Type B pancreatic cell (in vitro differentiated cells): ENCODE measurements around the gene SERP2. TPM values are rescaled to one million over a fixed set of nuclear protein-coding genes. Genes with fewer than 3 reads are reported as not detected.

ENCODE experiments used
- DNase-seq: peaks from one replicate; pipeline ENCODE4 v3.0.0; 2021; ENCODE audit warnings: mixed read lengths; ENCODE audit not compliant: unreplicated experiment; ENCODE audit errors: extremely low spot score
- H3K27ac Mint-ChIP-seq: 2 replicates; pipeline ENCODE4 v1.8.0; 2021; ENCODE audit warnings: mild to moderate bottlenecking, mixed read lengths
- H3K27me3 Mint-ChIP-seq: 2 replicates; pipeline ENCODE4 v1.8.0; 2021; ENCODE audit warnings: mixed read lengths
- H3K36me3 Mint-ChIP-seq: 2 replicates; pipeline ENCODE4 v1.8.0; 2021; ENCODE audit warnings: mixed read lengths
- H3K4me1 Mint-ChIP-seq: one replicate; pipeline ENCODE4 v1.8.0; 2021; ENCODE audit warnings: mixed read lengths; ENCODE audit not compliant: unreplicated experiment
- H3K4me3 Mint-ChIP-seq: 2 replicates; pipeline ENCODE4 v1.8.0; 2021; ENCODE audit warnings: mild to moderate bottlenecking, mixed read lengths
- H3K9me3 Mint-ChIP-seq: 2 replicates; pipeline ENCODE4 v1.8.0; 2021; ENCODE audit warnings: mixed read lengths
- CTCF ChIP-seq: fragments of 200-600 bp; sonication (generic); conservative IDR thresholded peaks from 2 replicates; pipeline ENCODE4 v1.5.0; 2021; ENCODE audit warnings: antibody characterized with exemption, mild to moderate bottlenecking
- total RNA-seq: library from RNA; stranded (reverse); gene quantifications from 2 replicates; pipeline ENCODE4 v1.2.1, GENCODE V29; 2021; ENCODE audit warnings: low replicate concordance

SERP2 gene
- total RNA-seq, 1 donor from 2014 or later, result 6.1 TPM

- TF ChIP-seq CTCF, result no peak
- no peaks in the 10 kb centered on the region for H3K9me3 Mint-ChIP-seq
- no peak overlapping the region for H3K4me3 Mint-ChIP-seq
- no peak overlapping the region for H3K27ac Mint-ChIP-seq
- no peaks in the 10 kb centered on the region for H3K27me3 Mint-ChIP-seq
- no peaks in the 10 kb centered on the region for H3K36me3 Mint-ChIP-seq
- DNase-seq, result no peak
- H3K4me1 Mint-ChIP-seq, result peaks cover 22% of the 10 kb centered on the region
Measured at GRCh38 chr13:44386913-44387556, 13.4 kb downstream of the SERP2 start.

- no peaks in the 10 kb centered on the region for H3K27me3 Mint-ChIP-seq
- DNase-seq, result no peak
- H3K27ac Mint-ChIP-seq, result no peak overlapping the region
- no peaks in the 10 kb centered on the region for H3K9me3 Mint-ChIP-seq
- no peaks in the 10 kb centered on the region for H3K36me3 Mint-ChIP-seq
- peaks cover 35% of the 10 kb centered on the region for H3K4me1 Mint-ChIP-seq
- no peak for TF ChIP-seq CTCF
- no peak overlapping the region for H3K4me3 Mint-ChIP-seq
Measured at GRCh38 chr13:44388427-44389059, 14.9 kb downstream of the SERP2 start.

- TF ChIP-seq CTCF, result no peak
- no peak overlapping the region for H3K4me3 Mint-ChIP-seq
- no peak for DNase-seq
- H3K27ac Mint-ChIP-seq, result no peak overlapping the region
- no peaks in the 10 kb centered on the region for H3K36me3 Mint-ChIP-seq
- peaks cover 38% of the 10 kb centered on the region for H3K4me1 Mint-ChIP-seq
- H3K9me3 Mint-ChIP-seq, result no peaks in the 10 kb centered on the region
- no peaks in the 10 kb centered on the region for H3K27me3 Mint-ChIP-seq
Measured at GRCh38 chr13:44389060-44389666, 15.5 kb downstream of the SERP2 start.

GRCh38 chr13:44389876-44390275 lies 16.3 kb downstream of the SERP2 start:
- Mint-ChIP-seq H3K9me3 (no peaks in the 10 kb centered on the region), H3K27me3 (no peaks in the 10 kb centered on the region), H3K36me3 (no peaks in the 10 kb centered on the region), H3K27ac (no peak overlapping the region), H3K4me3 (no peak overlapping the region), H3K4me1 (peaks cover 43% of the 10 kb centered on the region)
- DNase-seq, result no peak
- no peak for TF ChIP-seq CTCF

- peaks cover 4% of the 10 kb centered on the region for H3K27me3 Mint-ChIP-seq
- H3K4me3 Mint-ChIP-seq, result peak overlapping the region; percentile 32
- no peak for DNase-seq
- peaks cover 64% of the 10 kb centered on the region for H3K4me1 Mint-ChIP-seq
- no peak overlapping the region for H3K27ac Mint-ChIP-seq
- no peak for TF ChIP-seq CTCF
- no peaks in the 10 kb centered on the region for H3K36me3 Mint-ChIP-seq
- no peaks in the 10 kb centered on the region for H3K9me3 Mint-ChIP-seq
Measured at GRCh38 chr13:44393391-44393790, 19.8 kb downstream of the SERP2 start.
